Psoas muscle (tissue), 8 donors: Measurements from ENCODE around the gene TMEM204. TPM values are rescaled to one million over a fixed set of nuclear protein-coding genes. Genes with fewer than 3 reads are reported as not detected.

ENCODE experiments used
- ATAC-seq, 4 donors: fragments of 200-7000 bp; cut with Tn5 transposase; one replicate each; pipeline ENCODE4 v1.9.1; 2020; ENCODE audit warnings: moderate library complexity in 3 of 4, mild to moderate bottlenecking in 2 of 4
- DNase-seq, 2 donors: peaks; one replicate each; pipeline ENCODE4 v3.0.0-alpha.2; 2020
- H3K27ac ChIP-seq: fragments of 200-600 bp; one replicate; pipeline ENCODE4 v1.8.0; 2022
- H3K27me3 ChIP-seq, 3 donors: fragments of 200-600 bp in 1 of 3; one replicate each; pipeline versions ENCODE4 v1.6.1 to v1.8.0; 2013 to 2022; ENCODE audit warnings: low read length in 2 of 3, mild to moderate bottlenecking in 2 of 3, moderate library complexity in 1 of 3; ENCODE audit not compliant: insufficient read depth in 3 of 3
- H3K36me3 ChIP-seq, 2 donors: fragments of 200-600 bp in 1 of 2; one replicate each; pipeline versions ENCODE4 v1.6.1 to v1.8.0; 2013 to 2022; ENCODE audit warnings: low read depth in 1 of 2, mild to moderate bottlenecking in 1 of 2, moderate library complexity in 1 of 2; ENCODE audit not compliant: insufficient read depth in 1 of 2
- H3K4me1 ChIP-seq: fragments of 200-600 bp; one replicate; pipeline ENCODE4 v1.8.0; 2022
- H3K4me3 ChIP-seq: fragments of 200-600 bp; one replicate; pipeline ENCODE4 v1.8.0; 2022; ENCODE audit warnings: mild to moderate bottlenecking
- H3K9me3 ChIP-seq: fragments of 200-600 bp; one replicate; pipeline ENCODE4 v1.8.0; 2022
- CTCF ChIP-seq: fragments of 200-600 bp; IDR thresholded peaks from one replicate; pipeline ENCODE4 v1.8.0; 2022; ENCODE audit warnings: antibody characterized with exemption
- WGBS, 3 donors: extraction: QIAGEN DNeasy Blood & Tissue Kit; methylation state at CpG; one replicate each; pipeline versions ENCODE4 v1.1.6 to v1.1.7; 2013; 5-methylcytosine and 5-hydroxymethylcytosine counted together
- intact Hi-C, 2 donors: fragments of 100-400 bp; cut with DNase I; formaldehyde crosslinking; loops; one replicate each; pipeline versions ENCODE4 v1.11.0 to v1.14.2; 2022
- polyA plus RNA-seq, 3 donors: library from polyadenylated mRNA; stranded (reverse); fragments of 200-250 nt; gene quantifications; one replicate each; pipeline ENCODE4 v1.2.3, GENCODE V29; 2013
- total RNA-seq, 4 donors: library from RNA; stranded (reverse); fragmentation: NEBNext Ultra II Directional in 2 of 4; extraction: Animal tissue kit (Norgen Biotek cat#: 25700) in 2 of 4; gene quantifications; one replicate each; pipeline versions ENCODE4 v1.2.1 to v1.2.4, GENCODE V29; 2021 to 2023
- donor health status: healthy with polysubstance abuse.
- donor health status: DM: no; HTN: no; CAD: no; lungs with moderate emphysema.
- donor health status: Bipolar disorder and iron deficiency.
- donor health status: healthy.
- donor health status: DM: yes; HTN: yes; CAD: no.
- donor health status: DM: no; HTN: no; CAD: no.
- donor health status: DM: no; HTN: no; CAD: no.
- donor health status: DM: yes; HTN: yes; CAD: no.

Gene TMEM204
- total and polyA plus RNA-seq, 7 donors: 7.5 to 22.3 (median 11.8) TPM

- no peaks in the 10 kb centered on the region for H3K27me3 ChIP-seq
- no peaks in the 10 kb centered on the region for H3K9me3 ChIP-seq
- no peak for ATAC-seq
- no peaks in the 10 kb centered on the region for H3K4me1 ChIP-seq
- no peak overlapping the region for H3K27ac ChIP-seq
- no peak overlapping the region for H3K4me3 ChIP-seq
- TF ChIP-seq CTCF: no peak
- peaks cover 0 to 38% of the 10 kb centered on the region in 2 donors for H3K36me3 ChIP-seq
- WGBS, 3 donors: 81 to 83% (median 82%) methylated on average over 7 of the region's 7 CpGs
- intact Hi-C loops: no loop called here
- no peak for DNase-seq
Observed at GRCh38 chr16:1601031-1601430, 67.6 kb downstream of the TMEM204 start.

DNA sequence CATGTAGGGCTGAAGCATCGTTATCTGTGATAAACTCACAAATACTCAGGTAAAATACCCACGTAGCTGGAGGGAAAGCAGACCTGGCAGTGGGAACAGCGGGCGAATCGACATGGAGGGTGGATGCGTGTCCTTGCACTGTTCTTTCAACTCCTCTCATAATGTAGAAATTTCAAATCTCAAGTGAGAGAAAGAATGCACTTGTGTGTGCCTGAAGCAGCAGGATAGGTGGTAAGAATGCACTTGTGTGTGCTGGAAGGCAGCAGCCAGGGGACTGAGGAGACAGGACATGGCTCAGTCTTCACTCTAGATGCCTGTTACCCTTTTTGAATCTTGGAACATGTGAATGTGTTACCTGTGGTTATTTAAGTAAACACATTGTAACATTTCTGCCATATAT is 68.0 kb downstream of the TMEM204 start:
- intact Hi-C loops: no loop called here
- Histone ChIP-seq H3K27ac (no peak overlapping the region), H3K36me3 (peaks cover 0 to 43% of the 10 kb centered on the region in 2 donors), H3K4me1 (no peaks in the 10 kb centered on the region), H3K27me3 (no peaks in the 10 kb centered on the region), H3K9me3 (no peaks in the 10 kb centered on the region), H3K4me3 (no peak overlapping the region)
- no peak for ATAC-seq
- TF ChIP-seq CTCF: no peak
- DNase-seq: no peak
- WGBS, 3 donors: 93 to 95% (median 94%) methylated on average over 6 of the region's 6 CpGs

GRCh38 chr16:1602285-1602684 is 68.8 kb downstream of the TMEM204 start:
- 89 to 92% (median 90%) methylated on average over 20 of the region's 20 CpGs for WGBS, 3 donors
- Histone ChIP-seq H3K9me3 (no peaks in the 10 kb centered on the region), H3K4me1 (no peaks in the 10 kb centered on the region), H3K27ac (no peak overlapping the region), H3K27me3 (no peaks in the 10 kb centered on the region), H3K4me3 (no peak overlapping the region), H3K36me3 (peaks cover 0 to 50% of the 10 kb centered on the region in 2 donors)
- DNase-seq: no peak
- ATAC-seq: no peak
- no peak for TF ChIP-seq CTCF
- intact Hi-C loops: no loop called here

Other genes with a start within 250 kb of the TMEM204 start
- gene UBE2I, start 224.0 kb upstream of the TMEM204 start, total RNA-seq: 10 to 100 TPM; 46.2 to 71.7 (median 56.0) TPM
- gene UBE2I, start 224.0 kb upstream of the TMEM204 start, polyA plus RNA-seq: 100 to 1,000 TPM in 1 of 3 donors, 10 to 100 TPM in 2; 49.8 to 101 (median 55.6) TPM
- gene BAIAP3, start 200.0 kb upstream of the TMEM204 start, total RNA-seq: 1 to 10 TPM in 3 of 4 donors, under 1 TPM in 1; 0.38 to 3.5 (median 1.9) TPM
- 1 to 10 TPM in 1 of 3 donors, under 1 TPM in 2; 0.62 to 1.1 (median 0.79) TPM for gene BAIAP3, start 200.0 kb upstream of the TMEM204 start, polyA plus RNA-seq
- 10 to 100 TPM; 40.0 to 55.3 (median 43.2) TPM for gene TSR3, start 181.8 kb upstream of the TMEM204 start, total RNA-seq
- 100 to 1,000 TPM in 2 of 3 donors, 10 to 100 TPM in 1; 55.1 to 109 (median 107) TPM for gene TSR3, start 181.8 kb upstream of the TMEM204 start, polyA plus RNA-seq
- 10 to 100 TPM; 27.9 to 36.6 (median 32.5) TPM for gene GNPTG, start 181.7 kb upstream of the TMEM204 start, total RNA-seq
- gene GNPTG, start 181.7 kb upstream of the TMEM204 start, polyA plus RNA-seq: 10 to 100 TPM; 29.5 to 31.2 (median 30.7) TPM
- 10 to 100 TPM; 21.9 to 41.0 (median 34.2) TPM for gene UNKL, start 119.0 kb upstream of the TMEM204 start, total RNA-seq
- 10 to 100 TPM; 17.3 to 58.7 (median 19.2) TPM for gene UNKL, start 119.0 kb upstream of the TMEM204 start, polyA plus RNA-seq
- gene UQCC4, start 112.9 kb upstream of the TMEM204 start, total RNA-seq: 10 to 100 TPM; 11.7 to 22.8 (median 19.4) TPM
- gene UQCC4, start 112.9 kb upstream of the TMEM204 start, polyA plus RNA-seq: 10 to 100 TPM; 27.1 to 66.5 (median 63.7) TPM
- not detected for gene PERCC1, start 102.6 kb upstream of the TMEM204 start, total RNA-seq
- gene PERCC1, start 102.6 kb upstream of the TMEM204 start, polyA plus RNA-seq: under 1 TPM in 1 of 3 donors, not detected in 2; 0.08 TPM
- 1 to 10 TPM in 1 of 4 donors, under 1 TPM in 3; 0.27 to 1.5 (median 0.55) TPM for gene CCDC154, start 89.1 kb upstream of the TMEM204 start, total RNA-seq
- gene CCDC154, start 89.1 kb upstream of the TMEM204 start, polyA plus RNA-seq: under 1 TPM in 2 of 3 donors, not detected in 1; 0.21 to 0.38 TPM
- gene CLCN7, start 58.6 kb upstream of the TMEM204 start, total RNA-seq: 10 to 100 TPM; 41.2 to 65.4 (median 46.2) TPM
- 10 to 100 TPM; 27.0 to 33.6 (median 29.7) TPM for gene CLCN7, start 58.6 kb upstream of the TMEM204 start, polyA plus RNA-seq
- gene PTX4, start 44.7 kb upstream of the TMEM204 start, total RNA-seq: under 1 TPM in 1 of 4 donors, not detected in 3; 0.26 TPM
- under 1 TPM in 2 of 3 donors, not detected in 1; 0.04 to 0.23 TPM for gene PTX4, start 44.7 kb upstream of the TMEM204 start, polyA plus RNA-seq
- 10 to 100 TPM; 15.8 to 23.8 (median 19.6) TPM for gene TELO2, start 40.3 kb upstream of the TMEM204 start, total RNA-seq
- gene TELO2, start 40.3 kb upstream of the TMEM204 start, polyA plus RNA-seq: 10 to 100 TPM; 11.6 to 18.3 (median 14.0) TPM
- gene IFT140, start 78.4 kb downstream of the TMEM204 start, total RNA-seq: 1 to 10 TPM; 3.0 to 5.0 (median 4.2) TPM
- 1 to 10 TPM; 2.6 to 3.9 (median 3.0) TPM for gene IFT140, start 78.4 kb downstream of the TMEM204 start, polyA plus RNA-seq
- gene CRAMP1, start 78.7 kb downstream of the TMEM204 start, total RNA-seq: 10 to 100 TPM in 2 of 4 donors, 1 to 10 TPM in 2; 7.6 to 13.1 (median 10.5) TPM
- 1 to 10 TPM; 3.3 to 8.6 (median 3.8) TPM for gene CRAMP1, start 78.7 kb downstream of the TMEM204 start, polyA plus RNA-seq
- gene JPT2, start 144.6 kb downstream of the TMEM204 start, total RNA-seq: 10 to 100 TPM; 21.4 to 30.6 (median 25.1) TPM
- gene JPT2, start 144.6 kb downstream of the TMEM204 start, polyA plus RNA-seq: 10 to 100 TPM; 14.4 to 27.7 (median 14.6) TPM
- 10 to 100 TPM; 22.6 to 31.6 (median 24.9) TPM for gene MAPK8IP3, start 172.5 kb downstream of the TMEM204 start, total RNA-seq
- 10 to 100 TPM; 11.7 to 17.0 (median 13.4) TPM for gene MAPK8IP3, start 172.5 kb downstream of the TMEM204 start, polyA plus RNA-seq
- gene NME3, start 237.9 kb downstream of the TMEM204 start, total RNA-seq: 10 to 100 TPM in 3 of 4 donors, 1 to 10 TPM in 1; 9.9 to 23.8 (median 13.8) TPM
- gene NME3, start 237.9 kb downstream of the TMEM204 start, polyA plus RNA-seq: 10 to 100 TPM; 18.8 to 27.1 (median 22.4) TPM
- gene EME2, start 239.1 kb downstream of the TMEM204 start, total RNA-seq: 10 to 100 TPM in 1 of 4 donors, 1 to 10 TPM in 3; 4.3 to 11.3 (median 5.9) TPM
- gene EME2, start 239.1 kb downstream of the TMEM204 start, polyA plus RNA-seq: 1 to 10 TPM; 2.6 to 5.2 (median 4.5) TPM
- gene MRPS34, start 239.5 kb downstream of the TMEM204 start, total RNA-seq: 10 to 100 TPM; 56.3 to 75.1 (median 71.4) TPM
- gene MRPS34, start 239.5 kb downstream of the TMEM204 start, polyA plus RNA-seq: 100 to 1,000 TPM in 2 of 3 donors, 10 to 100 TPM in 1; 85.6 to 172 (median 138) TPM
- 10 to 100 TPM; 38.4 to 59.5 (median 49.9) TPM for gene SPSB3, start 248.9 kb downstream of the TMEM204 start, total RNA-seq
- 100 to 1,000 TPM in 1 of 3 donors, 10 to 100 TPM in 2; 26.3 to 108 (median 78.1) TPM for gene SPSB3, start 248.9 kb downstream of the TMEM204 start, polyA plus RNA-seq
- gene NUBP2, start 249.3 kb downstream of the TMEM204 start, total RNA-seq: 10 to 100 TPM; 34.7 to 44.7 (median 38.5) TPM
- gene NUBP2, start 249.3 kb downstream of the TMEM204 start, polyA plus RNA-seq: 10 to 100 TPM; 61.9 to 96.0 (median 76.1) TPM